ENCODE results near the gene MIGA2.

MIGA2 gene

GRCh38 chr9:129036923-129037766 lies 719 bp downstream of the MIGA2 start:
- H3K4me1 ChIP-seq (ENCODE audit: control insufficient read depth, insufficient read depth, low read length), result no peaks in the 10 kb centered on the region
- ChIA-PET CTCF (interaction anchor here (1.7 kb wide), 1 partner anchor 9 kb away, joined by 13 read pairs; the partner anchor contains the start of gene SH3GLB2), POLR2A (interaction anchor here (1.0 to 3.0 kb wide), 7 partner anchors 8 to 44 kb away, joined by 3 to 16 read pairs (median 7); partner anchors contain the start of genes DOLPP1 and SH3GLB2)
- no peaks in the 10 kb centered on the region for H3K9me3 ChIP-seq (ENCODE audit: control insufficient read depth, insufficient read depth, low read depth, low read length)
- peak overlapping the region; percentile 10; the same call in 1 of the 2 replicates for H3K27ac ChIP-seq (ENCODE audit: extremely low read depth, low read depth, low read length)
- H3K4me3 ChIP-seq (ENCODE audit: low read depth, low read length), result peak overlapping the region; percentile 77
- H3K36me3 ChIP-seq (ENCODE audit: control insufficient read depth in 2 of 2, insufficient read depth in 1 of 2, low read length in 2 of 2), result peaks cover 0 to 14% of the 10 kb centered on the region in 2 experiments; a peak in 2 of 3 replicates
- no peak for TF ChIP-seq SETDB1 (IDR thresholded peaks at IDR 0.05; ENCODE audit: insufficient read length, low read length)
- peak; percentile 46; the same call in 1 of the 2 replicates for TF ChIP-seq ZBTB10 (tag by site-specific recombination; IDR thresholded peaks at IDR 0.05)
- TF ChIP-seq ZIC2 (tag by site-specific recombination; IDR thresholded peaks at IDR 0.05), result peak; percentile 97
- no peak for TF ChIP-seq ZNF521 (tag by site-specific recombination; IDR thresholded peaks at IDR 0.05)
- TF ChIP-seq PRDM2 (tag by site-specific recombination; IDR thresholded peaks at IDR 0.05; ENCODE audit: borderline replicate concordance), result no peak
- TF ChIP-seq GLIS2 (tag by site-specific recombination; IDR thresholded peaks at IDR 0.05), result 0 out of 2 replicates have a peak, but pooled peaks have one; percentile 2
- 0 out of 2 replicates have a peak, but pooled peaks have one; percentile 3 for TF ChIP-seq ZFP69B (tag by site-specific recombination; IDR thresholded peaks at IDR 0.05)
- peak; percentile 2; the same call in 1 of the 2 replicates for TF ChIP-seq ZBTB17 (tag by site-specific recombination; IDR thresholded peaks at IDR 0.05)
- TF ChIP-seq ZBTB21 (tag by site-specific recombination; IDR thresholded peaks at IDR 0.05), result no peak
- peak; percentile 33; the same call in 1 of the 2 replicates for TF ChIP-seq ZEB2 (tag by site-specific recombination; IDR thresholded peaks at IDR 0.05)
- 0 out of 2 replicates have a peak, but pooled peaks have one; percentile 3 for TF ChIP-seq YY2 (tag by site-specific recombination; IDR thresholded peaks at IDR 0.05)
- TF ChIP-seq ZNF391 (tag by site-specific recombination; IDR thresholded peaks at IDR 0.05; ENCODE audit: borderline replicate concordance, low read depth), result 0 out of 2 replicates have a peak, but pooled peaks have one; percentile 6
- peak; percentile 45; the same call in 1 of the 2 replicates for TF ChIP-seq ZNF777 (tag by site-specific recombination; IDR thresholded peaks at IDR 0.05; ENCODE audit: borderline replicate concordance)
- no peak for TF ChIP-seq ZNF596 (tag by site-specific recombination; IDR thresholded peaks at IDR 0.05)
- TF ChIP-seq ZBTB6 (tag by site-specific recombination; IDR thresholded peaks at IDR 0.05), result no peak
- TF ChIP-seq ZNF423 (tag by site-specific recombination; IDR thresholded peaks at IDR 0.05), result no peak
- TF ChIP-seq ZNF2 (tag by site-specific recombination; IDR thresholded peaks at IDR 0.05), result peak; percentile 86
- peak; percentile 89 for TF ChIP-seq ZNF335 (tag by site-specific recombination; conservative IDR thresholded peaks at IDR 0.05)
- 0 out of 2 replicates have a peak, but pooled peaks have one; percentile 3 for TF ChIP-seq HIC1 (tag by site-specific recombination; IDR thresholded peaks at IDR 0.05)
- TF ChIP-seq ZFP37 (tag by site-specific recombination; IDR thresholded peaks at IDR 0.05), result peak; percentile 7; the same call in 1 of the 2 replicates
- no peak for TF ChIP-seq ZNF792 (tag by site-specific recombination; IDR thresholded peaks at IDR 0.05)
- 0 out of 2 replicates have a peak, but pooled peaks have one; percentile 43 for TF ChIP-seq ZNF501 (tag by site-specific recombination; IDR thresholded peaks at IDR 0.05)
- no peak for TF ChIP-seq BCL11A (tag by site-specific recombination; IDR thresholded peaks at IDR 0.05; ENCODE audit: low read depth)
- peak; percentile 91 for TF ChIP-seq ZBTB20 (tag by site-specific recombination; IDR thresholded peaks at IDR 0.05)
- TF ChIP-seq GLIS1 (tag by site-specific recombination; IDR thresholded peaks at IDR 0.05), result peak; percentile 94; the same call in 1 of the 2 replicates
